Activated CD4-positive, CD25-positive, alpha-beta regulatory T cell treated with anti-CD3 and anti-CD28 coated beads, Interleukin-2, amount 50 U/mL, for 16 hours (primary cell): ENCODE measurements around the gene HSPA5.

Source experiments
- DNase-seq: peaks from one replicate; pipeline ENCODE4 v3.0.0-alpha.2; 2020; ENCODE audit warnings: low read depth, low spot score

Gene HSPA5

GRCh38 chr9:125190361-125190801 lies 50.8 kb downstream of the HSPA5 start:
- DNase-seq = no peak

GRCh38 chr9:125189361-125190289 lies 51.5 kb downstream of the HSPA5 start, which contains the start of gene PPP6C:
TSS of gene PPP6C (minus strand) at chr9:125189803. CDS start at chr9:125189718, 85 bp downstream.
- DNase-seq = peak; percentile 95

- no peak for DNase-seq
Measured at GRCh38 chr9:125189011-125189360, 52.2 kb downstream of the HSPA5 start.
